ENCODE measurements around the gene BSND.

DNA sequence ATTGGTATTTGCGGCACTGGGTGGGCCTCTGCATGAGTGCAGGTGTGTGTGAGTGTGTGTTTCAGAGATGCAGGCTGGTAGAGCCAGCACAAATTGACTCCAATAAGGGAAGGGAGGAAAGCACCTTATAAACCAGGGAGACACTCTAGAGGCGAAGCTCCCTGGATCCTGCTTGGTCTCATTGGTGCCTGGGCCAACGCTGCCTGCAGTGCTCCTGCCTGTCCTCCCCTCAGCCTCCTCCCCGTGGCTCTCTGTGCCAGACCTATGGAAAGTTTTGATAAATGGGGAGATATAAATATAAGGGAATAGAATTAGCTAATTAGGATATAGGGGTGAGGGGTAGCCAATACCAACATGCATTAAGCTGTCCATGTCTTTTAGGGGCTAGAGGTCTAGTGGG, 2.6 kb downstream of the BSND start:
- TF ChIP-seq SUZ12 (IDR thresholded peaks at IDR 0.05), result no peak
- TF ChIP-seq FOXK2 (IDR thresholded peaks at IDR 0.05), result no peak
- no peak for TF ChIP-seq NFRKB (IDR thresholded peaks at IDR 0.05)
- TF ChIP-seq CTBP1 (IDR thresholded peaks at IDR 0.05; ENCODE audit: borderline replicate concordance), result no peak
- no peak for TF ChIP-seq FOXM1 (IDR thresholded peaks at IDR 0.05; ENCODE audit: borderline replicate concordance)
- no peak for TF ChIP-seq ELF4 (IDR thresholded peaks at IDR 0.05)
